HepG2 (cell line): ENCODE results near the gene SYNDIG1. TPM values are rescaled to one million over a fixed set of nuclear protein-coding genes. Genes with fewer than 3 reads are reported as not detected.

Source experiments
- ATAC-seq: fragments of 200-7000 bp; cut with Tn5 transposase; 3 replicates; pipeline ENCODE4 v1.9.1; 2020; ENCODE audit warnings: mild to moderate bottlenecking, moderate library complexity
- BruUV-seq: library from RNA; stranded (reverse); fragments of 400-500 nt; replicated peaks from 2 replicates; lab custom pipeline; 2021; lab: Mats Ljungman, UMichigan
- CTCF ChIA-PET: fragments of 300-600 bp; formaldehyde crosslinking; extraction: SDS; loops from one replicate; lab custom pipeline; 2021; ENCODE audit warnings: low total read pairs, inconsistent platforms, low intra/inter-chr PET ratio; lab: Yijun Ruan, JAX
- POLR2A ChIA-PET: fragments of 350-600 bp; sonication (Branson Sonifier 250); formaldehyde crosslinking; loops from one replicate; lab custom pipeline; 2020; ENCODE audit warnings: antibody characterized with exemption, inconsistent platforms; lab: Yijun Ruan, JAX
- DNase-seq: peaks from one replicate; pipeline ENCODE4 v3.0.0-alpha.2; 2015; ENCODE audit warnings: low spot score
- FAIRE-seq: peaks from 3 replicates; lab custom pipeline; 2011; peaks lifted over from hg19 to GRCh38; lab: Jason Lieb, UNC
- H2AFZ ChIP-seq: one replicate; pipeline ENCODE4 v1.6.1; 2011; ENCODE audit warnings: low read length, inconsistent platforms
- H3K27ac ChIP-seq: fragments of 300-600 bp; 3 replicates; pipeline ENCODE4 v1.8.0; 2011; ENCODE audit warnings: mixed run types, mild to moderate bottlenecking, mixed read lengths, low read length, inconsistent platforms; ENCODE audit not compliant: insufficient read depth; ENCODE audit errors: extremely low read length
- H3K27me3 ChIP-seq, 2 experiments: fragments of 200-600 bp in 1 of 2; 2 replicates in 1 of 2; 3 replicates in 1 of 2; pipeline versions ENCODE4 v1.6.0 to v1.8.0; 2011; ENCODE audit warnings: low read length in 2 of 2, mild to moderate bottlenecking in 2 of 2, moderate library complexity in 2 of 2, inconsistent platforms in 1 of 2; ENCODE audit not compliant: insufficient read depth in 2 of 2, control insufficient read depth in 1 of 2
- H3K36me3 ChIP-seq, 2 experiments: fragments of 200-600 bp in 1 of 2; replicated peaks in 1 of 2; 2 replicates in 1 of 2; 3 replicates in 1 of 2; pipeline versions ENCODE4 v1.5.1 to v1.8.0; 2011; ENCODE audit warnings: low read length in 2 of 2, inconsistent platforms in 1 of 2; ENCODE audit not compliant: insufficient read depth in 2 of 2, control insufficient read depth in 1 of 2
- H3K4me1 ChIP-seq: 2 replicates; pipeline ENCODE4 v1.5.1; 2012; ENCODE audit warnings: low read length, inconsistent platforms; ENCODE audit not compliant: insufficient read depth
- H3K4me2 ChIP-seq: 2 replicates; pipeline ENCODE4 v1.6.0; 2011; ENCODE audit warnings: low read depth, low read length, inconsistent platforms
- H3K4me3 ChIP-seq, 3 experiments: fragments of 200-600 bp in 1 of 3; sonication (generic), shearing (Covaris generic) in 1 of 3; replicated peaks in 1 of 3; 2 replicates each; pipeline ENCODE4 v1.5.1; 2011 to 2016; ENCODE audit warnings: low read length in 3 of 3, inconsistent platforms in 2 of 3, low read depth in 2 of 3, mild to moderate bottlenecking in 2 of 3, control low read depth in 1 of 3, mixed read lengths in 1 of 3; ENCODE audit not compliant: insufficient read depth in 1 of 3
- H3K79me2 ChIP-seq: one replicate; pipeline ENCODE4 v1.6.1; 2011; ENCODE audit warnings: low read length, inconsistent platforms; ENCODE audit not compliant: insufficient read depth
- H3K9ac ChIP-seq: 2 replicates; pipeline ENCODE4 v1.6.0; 2011; ENCODE audit warnings: mild to moderate bottlenecking, low read depth, low read length, inconsistent platforms; ENCODE audit not compliant: insufficient read depth
- H3K9me3 ChIP-seq: 2 replicates; pipeline ENCODE4 v1.5.1; 2012; ENCODE audit warnings: mild to moderate bottlenecking, low read length
- H4K20me1 ChIP-seq: 2 replicates; pipeline ENCODE4 v1.6.0; 2011; ENCODE audit warnings: inconsistent platforms, mild to moderate bottlenecking, low read length, moderate library complexity; ENCODE audit not compliant: insufficient read depth
- CENPT ChIP-seq: sonication (generic); formaldehyde crosslinking; IDR thresholded peaks from 2 replicates; pipeline ENCODE4 v1.8.0; 2022; ENCODE audit warnings: low read depth, mild to moderate bottlenecking, moderate library complexity, missing genetic modification reagents
- FOXP1 ChIP-seq, 2 experiments: fragments of 450-650 bp in 1 of 2; IDR thresholded peaks; 2 replicates each; pipeline ENCODE4 v1.6.1; 2017 to 2018; ENCODE audit warnings: antibody characterized with exemption in 1 of 2
- RXRB ChIP-seq: IDR thresholded peaks from 2 replicates; pipeline ENCODE4 v1.6.1; 2016; ENCODE audit warnings: borderline replicate concordance, missing genetic modification reagents, missing compliant biosample characterization
- STAT5B ChIP-seq: sonication (generic); formaldehyde crosslinking; IDR thresholded peaks from 2 replicates; pipeline ENCODE4 v1.4.0; 2020; ENCODE audit warnings: missing genetic modification reagents
- ZNF260 ChIP-seq: sonication (generic); formaldehyde crosslinking; IDR thresholded peaks from 2 replicates; pipeline ENCODE4 v1.4.0; 2020; ENCODE audit warnings: missing genetic modification reagents, low read depth, mild to moderate bottlenecking, borderline replicate concordance
- ZNF34 ChIP-seq: sonication (generic); formaldehyde crosslinking; IDR thresholded peaks from 2 replicates; pipeline ENCODE4 v1.4.0; 2020; ENCODE audit warnings: mild to moderate bottlenecking, missing genetic modification reagents, borderline replicate concordance
- ZNF850 ChIP-seq: sonication (generic); formaldehyde crosslinking; conservative IDR thresholded peaks from 2 replicates; pipeline ENCODE4 v1.9.0; 2021; ENCODE audit warnings: mild to moderate bottlenecking, missing genetic modification reagents
- WGBS: methylation state at CpG from one replicate; pipeline ENCODE4 v1.1.6; 2017; ENCODE audit warnings: low lambda C conversion rate; 5-methylcytosine and 5-hydroxymethylcytosine counted together
- in situ Hi-C: cut with HindIII; loops from 2 replicates; pipeline ENCODE4 v1.10.0; 2017; ENCODE audit warnings: low pct_unique_long_range_greater_than_20kb; ENCODE audit not compliant: extremely low pct_ligation_motif_present
- intact Hi-C: fragments of 100-400 bp; cut with micrococcal nuclease; formaldehyde crosslinking; loops from one replicate; pipeline ENCODE4 v1.10.0; 2022; ENCODE audit not compliant: unreplicated experiment
- polyA plus RNA-seq, 8 experiments: library from polyadenylated mRNA; depleted of rRNA in 3 of 8; stranded (reverse) in 7 of 8; unstranded in 1 of 8; fragments of >200 nt; fragmentation: Illumina TruSeq in 4 of 8; extraction: Trizol in 4 of 8; gene quantifications; 2 replicates each; pipeline versions ENCODE4 v1.2.1 to v1.2.3, GENCODE V29; 2011 to 2016; ENCODE audit warnings: low read depth in 4 of 8, missing spikeins in 1 of 8, mixed read lengths in 1 of 8; ENCODE audit not compliant: insufficient read depth in 1 of 8
- total RNA-seq, 5 experiments: library from RNA; depleted of rRNA; stranded (reverse); fragments of >200 nt; fragmentation: Illumina TruSeq; extraction: Trizol; gene quantifications; 2 replicates each; pipeline ENCODE4 v1.2.3, GENCODE V29; 2016; ENCODE audit warnings: low read depth in 1 of 5
- TF ChIP-seq, protein P1 (sequence below): sonication (generic); formaldehyde crosslinking; IDR thresholded peaks from 2 replicates; pipeline ENCODE4 v1.4.0; 2020; ENCODE audit warnings: mild to moderate bottlenecking, missing genetic modification reagents

SYNDIG1 gene
- total and polyA plus RNA-seq, 2 of the 13 experiments (the other 11 are each of a cell fraction or from before 2014, with no cell fraction given): not detected

DNA sequence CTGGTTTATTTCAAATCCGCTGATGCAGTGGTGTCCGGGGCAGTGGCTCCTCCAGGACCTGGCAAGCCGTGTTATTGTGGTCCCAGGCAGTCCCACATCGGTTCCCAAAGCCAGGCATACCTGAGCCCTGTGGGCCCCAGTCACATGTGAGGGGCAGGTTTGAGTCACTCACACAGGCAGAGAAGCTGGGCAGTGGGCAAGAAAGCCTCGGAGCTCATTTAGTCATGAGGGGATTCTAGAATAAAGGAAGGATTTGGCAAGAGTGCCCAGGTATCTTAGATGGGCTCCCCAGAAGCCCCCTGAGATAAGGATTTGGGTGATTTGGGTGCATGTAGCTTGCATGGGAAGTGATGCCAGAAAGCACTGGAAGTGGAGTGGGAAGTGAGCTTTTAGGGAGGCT lies 37.3 kb downstream of the SYNDIG1 start:
- ATAC-seq (no peak), DNase-seq (no peak), FAIRE-seq (no peak)
- H2AFZ ChIP-seq: no peak overlapping the region
- H3K27me3 ChIP-seq: peaks cover 6 to 31% of the 10 kb centered on the region in 2 experiments; a peak in 4 of 5 replicates
- in situ Hi-C loops: no loop called here
- WGBS: 0% methylated on average over 5 of the region's 5 CpGs
- H4K20me1 ChIP-seq: no peaks in the 10 kb centered on the region
- BruUV-seq: no TSS peak
- TF ChIP-seq FOXP1 (IDR thresholded peaks at IDR 0.05) (no peak), FOXP1 (CRISPR knock-in tag; IDR thresholded peaks at IDR 0.05) (no peak), ZNF850 (no peak), ZNF260 (no peak)
- TF ChIP-seq, protein P1, sequence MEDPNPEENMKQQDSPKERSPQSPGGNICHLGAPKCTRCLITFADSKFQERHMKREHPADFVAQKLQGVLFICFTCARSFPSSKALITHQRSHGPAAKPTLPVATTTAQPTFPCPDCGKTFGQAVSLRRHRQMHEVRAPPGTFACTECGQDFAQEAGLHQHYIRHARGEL (CRISPR knock-in tag): no peak
- intact Hi-C loops: no loop called here
- H3K27ac ChIP-seq: no peak overlapping the region
- H3K4me1 ChIP-seq: no peaks in the 10 kb centered on the region
- no peaks in the 10 kb centered on the region for H3K9me3 ChIP-seq
- no peaks in the 10 kb centered on the region for H3K36me3 ChIP-seq
- ChIA-PET POLR2A (no interaction called here), CTCF (no interaction called here)
- H3K79me2 ChIP-seq: no peaks in the 10 kb centered on the region
- H3K4me2 ChIP-seq: no peak overlapping the region
- H3K4me3 ChIP-seq: no peak overlapping the region
- no peak overlapping the region for H3K9ac ChIP-seq

DNA sequence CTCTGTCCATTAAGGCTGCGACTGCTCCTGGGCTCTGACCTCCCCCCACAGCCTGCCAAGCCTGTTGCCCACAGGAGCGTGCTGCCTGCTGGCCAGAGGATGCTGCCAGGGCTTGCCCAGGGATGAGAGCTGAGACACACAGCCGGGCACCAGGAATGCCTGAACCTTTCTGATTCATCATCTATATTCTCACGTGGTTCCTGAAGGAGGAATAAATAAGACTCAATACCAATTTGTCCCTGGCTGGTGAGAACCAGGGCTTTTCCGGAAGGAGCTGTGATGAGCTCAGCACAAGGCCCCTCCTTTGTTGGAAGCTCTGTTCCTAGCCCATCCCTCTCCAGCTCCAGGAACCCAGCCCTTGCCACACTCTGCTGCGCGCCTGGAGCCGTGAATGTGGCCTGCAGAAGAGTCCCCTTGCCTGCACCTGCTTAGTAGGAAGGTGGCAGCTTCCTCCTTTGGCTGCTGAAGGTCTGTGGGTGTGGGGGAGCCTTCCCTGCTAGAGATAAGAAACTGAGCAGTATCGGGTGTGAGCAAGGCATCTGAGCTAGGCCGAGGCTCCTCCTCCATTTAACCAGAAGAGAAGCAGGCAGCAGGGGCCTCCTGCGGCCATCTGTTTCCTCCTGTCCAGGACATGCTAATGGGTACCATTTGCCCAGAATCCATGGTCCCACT lies 37.9 kb downstream of the SYNDIG1 start:
- no peak overlapping the region for H3K4me2 ChIP-seq
- no peak overlapping the region for H3K9ac ChIP-seq
- BruUV-seq: no TSS peak
- H3K79me2 ChIP-seq: no peaks in the 10 kb centered on the region
- ChIA-PET CTCF (no interaction called here), POLR2A (no interaction called here)
- H2AFZ ChIP-seq: no peak overlapping the region
- DNase-seq: no peak
- H3K4me3 ChIP-seq: no peak overlapping the region
- no peaks in the 10 kb centered on the region for H4K20me1 ChIP-seq
- no peak for FAIRE-seq
- in situ Hi-C loops: no loop called here
- no peak for TF ChIP-seq STAT5B (CRISPR knock-in tag)
- TF ChIP-seq CENPT: no peak
- no peak for TF ChIP-seq RXRB (CRISPR knock-in tag)
- TF ChIP-seq ZNF34 (CRISPR knock-in tag): no peak
- WGBS: 12% methylated on average over 10 of the region's 11 CpGs
- intact Hi-C loops: no loop called here
- H3K9me3 ChIP-seq: no peaks in the 10 kb centered on the region
- H3K4me1 ChIP-seq: no peaks in the 10 kb centered on the region
- no peaks in the 10 kb centered on the region for H3K36me3 ChIP-seq
- peak; percentile 31; the same call in 2 of the 3 replicates for ATAC-seq
- no peak overlapping the region for H3K27ac ChIP-seq
- H3K27me3 ChIP-seq: peaks cover 6 to 30% of the 10 kb centered on the region in 2 experiments; a peak in 4 of 5 replicates
